HG03095 (cell line): ENCODE results near the gene NRXN3.

Experiments used
- ATAC-seq: cut with Tn5 transposase; IDR thresholded peaks from one replicate; pipeline ENCODE4 v1.9.1; 2021; ENCODE audit warnings: moderate library complexity; ENCODE audit not compliant: unreplicated experiment

The NRXN3 gene

GRCh38 chr14:78173346-78174035 is 3.3 kb downstream of the NRXN3 start:
- no peak for ATAC-seq

GRCh38 chr14:78175412-78175811 is 5.2 kb downstream of the NRXN3 start:
- no peak for ATAC-seq

GRCh38 chr14:78178071-78178470 is 7.9 kb downstream of the NRXN3 start:
- no peak for ATAC-seq

GRCh38 chr14:78178971-78179370 is 8.8 kb downstream of the NRXN3 start:
- no peak for ATAC-seq

- no peak for ATAC-seq
These were observed 11.1 kb downstream of the NRXN3 start for GRCh38 chr14:78181270-78181669.

- no peak for ATAC-seq
These were observed 12.5 kb downstream of the NRXN3 start for GRCh38 chr14:78182722-78183121.

- no peak for ATAC-seq
These were observed 14.0 kb downstream of the NRXN3 start for GRCh38 chr14:78184157-78184556.

GRCh38 chr14:78186277-78186676 is 16.1 kb downstream of the NRXN3 start:
- no peak for ATAC-seq

GRCh38 chr14:78188882-78189281 is 18.7 kb downstream of the NRXN3 start:
- no peak for ATAC-seq

- no peak for ATAC-seq
These were observed 25.3 kb downstream of the NRXN3 start for GRCh38 chr14:78195431-78195830.

- no peak for ATAC-seq
These were observed 26.1 kb downstream of the NRXN3 start for GRCh38 chr14:78196323-78196722.

GRCh38 chr14:78197051-78197450 is 26.9 kb downstream of the NRXN3 start:
- no peak for ATAC-seq

- no peak for ATAC-seq
These were observed 32.0 kb downstream of the NRXN3 start for GRCh38 chr14:78202163-78202562.

- ATAC-seq: no peak
These were observed 32.8 kb downstream of the NRXN3 start for GRCh38 chr14:78202976-78203375.

GRCh38 chr14:78207414-78207813 is 37.2 kb downstream of the NRXN3 start:
- ATAC-seq: no peak

GRCh38 chr14:78220273-78220672 is 50.1 kb downstream of the NRXN3 start:
- no peak for ATAC-seq

GRCh38 chr14:78222746-78223145 is 52.6 kb downstream of the NRXN3 start:
- ATAC-seq: no peak

- ATAC-seq: no peak
These were observed 57.3 kb downstream of the NRXN3 start for GRCh38 chr14:78227248-78228077.

- ATAC-seq: no peak
These were observed 58.6 kb downstream of the NRXN3 start for GRCh38 chr14:78228702-78229327.

GRCh38 chr14:78232231-78233000 is 62.2 kb downstream of the NRXN3 start:
- no peak for ATAC-seq

- ATAC-seq: no peak
These were observed 68.0 kb downstream of the NRXN3 start for GRCh38 chr14:78238141-78238540.
